ENCODE results near the gene TPCN2. TPM values are rescaled to one million over a fixed set of nuclear protein-coding genes. Genes with fewer than 3 reads are reported as not detected.

The TPCN2 gene
- total RNA-seq, 1 experiment from 2014 or later: 15.2 TPM

- TF ChIP-seq EGR1 (IDR thresholded peaks at IDR 0.05; ENCODE audit: low read depth) (no peak), CTCF (IDR thresholded peaks at IDR 0.05 in 2 of 3, conservative IDR thresholded peaks at IDR 0.05 in 1 of 3; ENCODE audit: borderline replicate concordance in 1 of 3, insufficient read depth in 1 of 3, low read depth in 2 of 3, low read length in 2 of 3) (no peak), POLR2AphosphoS5 (IDR thresholded peaks at IDR 0.05; ENCODE audit: low read depth, low read length) (no peak), TCF7L2 (IDR thresholded peaks at IDR 0.05; ENCODE audit: borderline replicate concordance, extremely low read depth, insufficient read depth, insufficient read length) (no peak), ZBTB33 (IDR thresholded peaks at IDR 0.05; ENCODE audit: extremely low read depth, insufficient replicate concordance, low read length) (no peak), REST (IDR thresholded peaks at IDR 0.05; ENCODE audit: low read depth) (no peak), CEBPB (IDR thresholded peaks at IDR 0.05; ENCODE audit: low read depth) (no peak), YY1 (IDR thresholded peaks at IDR 0.05; ENCODE audit: extremely low read depth, insufficient replicate concordance, low read depth, low read length) (no peak), ATF3 (IDR thresholded peaks at IDR 0.05) (no peak), JUND (IDR thresholded peaks at IDR 0.05) (no peak), ZNF274 (IDR thresholded peaks at IDR 0.05; ENCODE audit: low read depth, low read length) (no peak), EZH2phosphoT487 (IDR thresholded peaks at IDR 0.05; ENCODE audit: borderline replicate concordance) (no peak), ZFX (IDR thresholded peaks at IDR 0.05) (no peak)
- Histone ChIP-seq H3K79me2 (ENCODE audit: insufficient read depth, low read length) (no peaks in the 10 kb centered on the region), H3K4me3 (replicated peaks in 1 of 2; ENCODE audit: low read depth in 1 of 2, low read length in 2 of 2) (no peak overlapping the region), H3K27ac (ENCODE audit: low read depth, low read length) (no peak overlapping the region), H3K9ac (ENCODE audit: low read length) (no peak overlapping the region), H3K9me3 (ENCODE audit: control insufficient read depth in 1 of 2, insufficient read depth in 1 of 2, low read depth in 1 of 2, low read length in 2 of 2) (no peaks in the 10 kb centered on the region), H3K9me2 (ENCODE audit: insufficient read depth) (no peaks in the 10 kb centered on the region), H3K36me3 (ENCODE audit: control insufficient read depth in 1 of 2, insufficient read depth in 2 of 2, low read length in 2 of 2) (no peaks in the 10 kb centered on the region), H3K4me2 (ENCODE audit: low read length) (no peak overlapping the region), H3K27me3 (ENCODE audit: insufficient read depth, low read length) (0 out of 2 replicates have a peak, but pooled peaks cover 2% of the 10 kb centered on the region), H4K20me1 (ENCODE audit: insufficient read depth) (no peaks in the 10 kb centered on the region), H2AFZ (ENCODE audit: low read depth, low read length, poor library complexity, severe bottlenecking) (no peak overlapping the region), H3K4me1 (ENCODE audit: control insufficient read depth in 1 of 2, insufficient read depth in 2 of 2, low read length in 2 of 2) (no peaks in the 10 kb centered on the region)
- ChIA-PET RAD21 (ENCODE audit: low non-redundant PET in 1 of 2, low total read pairs in 2 of 2, uncharacterized antibody in 2 of 2, unreplicated experiment in 2 of 2) (no interaction called here), POLR2A (no interaction called here), CTCF (interaction anchor here (0.9 kb wide), 1 partner anchor 16 kb away, joined by 4 read pairs; no protein-coding TSS in a partner anchor)
- intact Hi-C loops (cut with micrococcal nuclease): no loop called here
- ATAC-seq (no peak), DNase-seq (ENCODE audit: low read depth, low spot score) (no peak)
- BruUV-seq (replicated peaks): no TSS peak
These were observed 20.9 kb upstream of the TPCN2 start for GRCh38 chr11:69027704-69028372.
